Measurements from ENCODE around the gene PRR15L. TPM values are rescaled to one million over a fixed set of nuclear protein-coding genes. Genes with fewer than 3 reads are reported as not detected.

PRR15L gene
- total RNA-seq, 2 experiments from 2014 or later, result not detected

DNA sequence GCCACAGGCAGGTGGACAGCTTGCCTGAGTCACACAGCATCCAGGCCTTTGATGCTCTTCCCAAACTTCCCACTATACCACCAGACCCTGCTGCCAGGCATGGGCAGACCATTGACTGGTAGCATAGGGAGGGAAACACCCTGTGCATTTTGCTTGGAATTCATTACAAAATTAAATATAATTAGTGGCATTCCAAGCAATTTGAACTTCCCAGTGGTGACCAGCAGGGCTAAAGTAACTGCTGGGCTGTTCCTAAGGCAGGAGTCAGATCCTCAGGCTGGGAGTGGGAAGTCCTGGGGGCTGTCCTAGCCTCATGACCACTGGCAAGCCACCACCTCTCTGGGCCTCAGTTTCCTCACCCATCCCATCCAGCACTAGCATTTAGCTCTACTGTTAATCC lies 3.8 kb downstream of the PRR15L start:
- DNase-seq, result no peak
- no peaks in the 10 kb centered on the region for H3K27me3 Mint-ChIP-seq (ENCODE audit: low read depth)
- H3K4me3 Mint-ChIP-seq, result no peak overlapping the region
- CTCF ChIA-PET, result interaction anchor here (0.6 to 0.9 kb wide), 3 partner anchors 8 to 64 kb away, joined by 3 read pairs; no protein-coding TSS in a partner anchor
- H3K9me3 Mint-ChIP-seq, result no peaks in the 10 kb centered on the region
- intact Hi-C loops (cut with micrococcal nuclease), result no loop called here
- peaks cover 3% of the 10 kb centered on the region for H3K36me3 Mint-ChIP-seq (ENCODE audit: low read depth)
- no peak overlapping the region for H3K27ac Mint-ChIP-seq
- H3K4me1 Mint-ChIP-seq (ENCODE audit: low read depth), result peaks cover 13% of the 10 kb centered on the region

DNA sequence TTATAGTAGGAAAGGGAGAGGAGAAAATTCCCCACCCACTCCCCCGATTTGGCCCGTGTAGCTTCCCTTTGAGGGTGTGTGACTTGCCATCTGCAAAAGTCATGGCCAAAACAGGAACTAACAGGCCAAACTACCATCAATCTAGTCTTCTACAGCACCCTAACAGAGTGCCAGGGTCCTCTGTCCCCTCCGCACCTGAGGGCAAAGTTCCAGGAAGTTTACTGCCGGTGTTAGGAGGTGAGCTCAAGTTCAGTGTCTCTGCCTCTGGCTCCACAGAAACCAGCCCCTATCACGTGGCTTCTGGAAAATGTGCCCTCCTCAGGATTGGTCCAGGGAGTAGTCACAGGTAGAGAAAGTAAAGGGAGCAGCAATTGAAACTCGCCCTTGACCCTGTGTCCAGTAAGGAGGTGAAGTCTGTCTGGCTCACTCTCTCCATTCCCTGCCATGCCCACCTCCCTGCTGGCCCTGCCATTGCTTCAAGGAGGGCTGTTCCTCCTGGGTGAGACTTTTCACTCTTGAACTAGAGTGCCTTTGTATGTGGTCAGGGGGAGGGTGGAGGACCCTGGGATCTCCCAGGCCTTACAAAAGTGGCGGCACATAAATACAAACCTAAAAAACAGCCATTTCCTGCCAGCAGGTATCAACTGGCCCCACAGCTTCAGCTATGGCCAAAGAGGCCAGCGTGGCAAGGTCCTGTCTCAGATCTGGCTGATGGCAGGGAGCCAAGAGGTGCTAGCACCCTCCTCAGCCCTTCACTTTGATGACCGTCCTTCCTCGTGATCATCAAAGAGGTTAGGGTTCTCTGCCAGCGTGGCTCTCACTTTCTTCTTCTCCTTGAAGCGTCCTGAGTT lies 5.3 kb downstream of the PRR15L start:
- Mint-ChIP-seq H3K9me3 (no peaks in the 10 kb centered on the region), H3K27me3 (ENCODE audit: low read depth) (no peaks in the 10 kb centered on the region)

GRCh38 chr17:47950448-47950847 lies 7.2 kb downstream of the PRR15L start:
- Mint-ChIP-seq H3K36me3 (ENCODE audit: low read depth) (peaks cover 17% of the 10 kb centered on the region), H3K9me3 (no peaks in the 10 kb centered on the region), H3K4me3 (no peak overlapping the region), H3K4me1 (ENCODE audit: low read depth) (peaks cover 29% of the 10 kb centered on the region), H3K27me3 (ENCODE audit: low read depth) (no peaks in the 10 kb centered on the region), H3K27ac (no peak overlapping the region)
- intact Hi-C loops (cut with micrococcal nuclease), result no loop called here
- CTCF ChIA-PET, result interaction anchor here (0.6 to 5.0 kb wide), 23 partner anchors 7 to 119 kb away, joined by 3 to 57 read pairs (median 4); partner anchors contain the start of genes CDK5RAP3, LRRC46, MRPL10 and PNPO
- no peak for DNase-seq

More for the DNA sequence above, 5.3 kb downstream of the PRR15L start:
- CTCF ChIA-PET, result interaction anchor here (1.0 to 5.0 kb wide), 3 partner anchors 11 to 26 kb away, joined by 6 to 57 read pairs (median 18); partner anchors contain the start of genes CDK5RAP3 and PNPO
- intact Hi-C loops (cut with micrococcal nuclease), result no loop called here
- no peak for DNase-seq
- Mint-ChIP-seq H3K4me1 (ENCODE audit: low read depth) (peaks cover 17% of the 10 kb centered on the region), H3K27ac (no peak overlapping the region), H3K36me3 (ENCODE audit: low read depth) (peaks cover 10% of the 10 kb centered on the region), H3K4me3 (no peak overlapping the region)

- H3K4me1 Mint-ChIP-seq (ENCODE audit: low read depth), result peaks cover 34% of the 10 kb centered on the region
- CTCF ChIA-PET, result interaction anchor here (0.6 to 5.0 kb wide), 29 partner anchors 7 to 126 kb away, joined by 3 to 57 read pairs (median 4); partner anchors contain the start of genes CDK5RAP3, LRRC46, MRPL10 and PNPO
- no peaks in the 10 kb centered on the region for H3K27me3 Mint-ChIP-seq (ENCODE audit: low read depth)
- peak; percentile 21 for DNase-seq
- H3K36me3 Mint-ChIP-seq (ENCODE audit: low read depth), result peaks cover 22% of the 10 kb centered on the region
- H3K27ac Mint-ChIP-seq, result peak overlapping the region; percentile 67
- no peak overlapping the region for H3K4me3 Mint-ChIP-seq
- intact Hi-C loops (cut with micrococcal nuclease), result loop anchor here (1.0 kb wide), 3 partner anchors 9 to 68 kb away; partner anchors contain the start of gene PNPO
- no peaks in the 10 kb centered on the region for H3K9me3 Mint-ChIP-seq
Measured at GRCh38 chr17:47949946-47950345, 7.7 kb downstream of the PRR15L start.

- Mint-ChIP-seq H3K27me3 (ENCODE audit: low read depth) (no peaks in the 10 kb centered on the region), H3K27ac (peak overlapping the region; percentile 67), H3K36me3 (ENCODE audit: low read depth) (peaks cover 22% of the 10 kb centered on the region), H3K4me3 (peak overlapping the region; percentile 49), H3K9me3 (no peaks in the 10 kb centered on the region), H3K4me1 (ENCODE audit: low read depth) (peaks cover 41% of the 10 kb centered on the region)
- CTCF ChIA-PET, result interaction anchor here (0.7 to 5.0 kb wide), 24 partner anchors 8 to 127 kb away, joined by 3 to 57 read pairs (median 4); partner anchors contain the start of genes CDK5RAP3, PNPO, PRR15L and SCRN2
- intact Hi-C loops (cut with micrococcal nuclease), result loop anchor here (1.0 kb wide), 3 partner anchors 8 to 69 kb away; partner anchors contain the start of gene PNPO
- DNase-seq, result peak; percentile 88
Measured at GRCh38 chr17:47949197-47949759, 8.4 kb downstream of the PRR15L start.

DNA sequence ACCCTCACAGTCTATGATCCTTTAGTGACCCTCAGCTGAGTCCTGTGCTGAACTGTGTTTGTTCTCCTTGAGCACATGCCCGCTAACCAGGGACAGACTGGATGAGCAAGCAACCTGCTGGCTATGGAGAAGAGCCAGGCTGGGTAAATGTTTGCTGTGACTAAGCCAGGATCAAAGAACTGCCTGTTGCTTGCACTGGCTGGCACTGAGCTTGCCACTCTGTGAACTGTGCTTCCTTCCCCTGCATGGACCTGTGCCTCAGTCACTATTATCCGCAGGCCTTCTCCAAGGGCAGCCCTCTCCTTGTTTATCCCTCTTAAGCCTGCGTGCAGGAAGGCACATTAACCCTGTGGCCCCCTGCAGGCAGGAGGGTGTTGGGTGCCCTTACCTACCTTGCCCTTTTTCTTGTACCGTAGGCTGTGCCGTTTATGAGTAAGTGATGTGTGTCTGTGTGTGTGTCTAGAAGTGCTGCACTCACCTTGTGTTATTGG lies 8.9 kb downstream of the PRR15L start:
- peaks cover 46% of the 10 kb centered on the region for H3K4me1 Mint-ChIP-seq (ENCODE audit: low read depth)
- no peaks in the 10 kb centered on the region for H3K27me3 Mint-ChIP-seq (ENCODE audit: low read depth)
- peaks cover 22% of the 10 kb centered on the region for H3K36me3 Mint-ChIP-seq (ENCODE audit: low read depth)
- DNase-seq, result no peak
- CTCF ChIA-PET, result interaction anchor here (0.7 to 5.0 kb wide), 17 partner anchors 8 to 127 kb away, joined by 3 to 57 read pairs (median 6); partner anchors contain the start of genes CDK5RAP3, PNPO, PRR15L and SCRN2
- intact Hi-C loops (cut with micrococcal nuclease), result loop anchor here (1.0 kb wide), 3 partner anchors 7 to 70 kb away; partner anchors contain the start of gene PNPO
- H3K9me3 Mint-ChIP-seq, result no peaks in the 10 kb centered on the region
- H3K4me3 Mint-ChIP-seq, result no peak overlapping the region
- peak overlapping the region; percentile 18 for H3K27ac Mint-ChIP-seq

DNA sequence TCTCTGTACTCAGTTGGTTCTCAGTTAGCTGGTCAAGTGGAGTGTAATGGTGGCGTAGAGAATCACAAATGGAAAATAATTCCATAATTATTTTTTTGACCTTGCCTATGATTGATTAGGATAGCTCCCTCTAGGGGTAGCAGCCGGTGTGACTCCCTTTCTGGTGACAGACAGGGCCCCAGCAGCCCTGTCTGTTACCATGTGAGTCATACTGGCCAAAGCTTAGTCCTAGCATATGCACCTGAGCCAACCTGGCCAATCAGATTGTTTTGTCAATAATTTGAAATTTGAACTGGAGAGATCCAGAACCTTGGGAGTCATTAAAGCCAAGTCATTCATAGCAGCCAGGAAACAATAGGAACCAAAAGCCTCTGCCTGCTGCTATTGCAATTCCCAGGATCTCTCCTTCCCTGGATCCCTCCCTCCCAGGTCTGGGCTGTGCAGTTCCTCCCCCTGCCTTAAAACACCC lies 10.7 kb downstream of the PRR15L start:
- intact Hi-C loops (cut with micrococcal nuclease), result loop anchor here (1.0 to 2.0 kb wide), 3 partner anchors 51 to 104 kb away; partner anchors contain the start of gene SP2
- Mint-ChIP-seq H3K36me3 (ENCODE audit: low read depth) (peaks cover 26% of the 10 kb centered on the region), H3K9me3 (no peaks in the 10 kb centered on the region), H3K4me3 (no peak overlapping the region), H3K4me1 (ENCODE audit: low read depth) (peaks cover 62% of the 10 kb centered on the region), H3K27me3 (ENCODE audit: low read depth) (no peaks in the 10 kb centered on the region), H3K27ac (peak overlapping the region; percentile 65)
- CTCF ChIA-PET, result interaction anchor here (0.5 to 7.6 kb wide), 28 partner anchors 8 to 1522 kb away, joined by 3 to 69 read pairs (median 4); partner anchors contain the start of genes CDK5RAP3, PRR15L and SCRN2
- DNase-seq, result peak; percentile 92

GRCh38 chr17:47946516-47946915 lies 11.2 kb downstream of the PRR15L start:
- H3K9me3 Mint-ChIP-seq, result no peaks in the 10 kb centered on the region
- CTCF ChIA-PET, result interaction anchor here (0.5 to 7.6 kb wide), 26 partner anchors 8 to 759 kb away, joined by 3 to 69 read pairs (median 4); partner anchors contain the start of genes CDK5RAP3, PRR15L and SCRN2
- no peak for DNase-seq
- intact Hi-C loops (cut with micrococcal nuclease), result loop anchor here (2.0 kb wide), 2 partner anchors 64 to 104 kb away; no protein-coding TSS in a partner anchor
- peaks cover 64% of the 10 kb centered on the region for H3K4me1 Mint-ChIP-seq (ENCODE audit: low read depth)
- no peaks in the 10 kb centered on the region for H3K27me3 Mint-ChIP-seq (ENCODE audit: low read depth)
- H3K36me3 Mint-ChIP-seq (ENCODE audit: low read depth), result peaks cover 26% of the 10 kb centered on the region
- peak overlapping the region; percentile 65 for H3K27ac Mint-ChIP-seq
- H3K4me3 Mint-ChIP-seq, result no peak overlapping the region

DNA sequence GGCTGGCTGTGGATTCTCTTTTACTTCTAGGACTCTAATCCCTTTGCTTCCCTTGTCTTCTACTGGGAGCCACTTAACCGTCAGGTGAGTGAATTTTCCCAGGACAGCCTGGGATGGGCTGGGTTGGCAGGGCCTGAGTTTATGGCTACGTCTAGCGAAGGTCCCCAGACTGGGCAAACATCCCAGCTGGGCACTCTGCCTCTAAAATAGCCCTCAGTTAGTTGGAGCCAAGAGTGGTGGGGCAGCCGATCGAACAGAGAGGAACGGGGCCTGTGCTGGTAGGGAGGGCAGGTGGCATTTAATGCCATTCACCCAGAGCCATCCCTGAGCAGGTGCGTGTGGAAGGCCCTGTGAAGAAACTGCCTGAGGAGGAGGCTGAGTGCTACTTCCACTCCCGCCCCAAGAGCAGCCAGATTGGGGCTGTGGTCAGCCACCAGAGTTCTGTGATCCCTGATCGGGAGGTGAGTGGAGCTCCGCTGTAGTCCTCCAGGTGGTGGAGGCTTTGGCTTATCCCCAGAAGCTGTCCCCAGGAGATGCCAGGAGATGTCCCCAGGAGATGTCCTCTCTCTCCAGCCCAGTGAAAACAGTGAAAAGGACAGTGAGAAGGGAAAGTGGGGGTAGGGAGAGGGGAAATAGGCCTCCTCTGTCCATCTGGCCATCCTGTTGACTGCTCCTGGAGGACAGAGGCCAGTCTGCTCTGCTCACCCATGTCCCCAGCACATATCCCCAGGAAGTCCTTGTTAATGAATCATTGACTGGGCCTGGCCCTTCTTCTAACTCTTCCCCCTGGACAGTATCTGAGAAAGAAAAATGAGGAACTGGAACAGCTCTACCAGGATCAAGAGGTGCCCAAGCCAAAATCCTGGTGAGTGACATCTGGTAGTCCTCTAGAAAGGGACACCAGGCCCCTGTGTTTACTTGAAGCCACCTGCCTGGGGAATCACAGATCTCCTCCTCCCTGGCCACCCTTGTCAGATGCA lies 11.9 kb downstream of the PRR15L start:
- intact Hi-C loops (cut with micrococcal nuclease), result loop anchor here (2.0 kb wide), 2 partner anchors 65 to 103 kb away; no protein-coding TSS in a partner anchor
- CTCF ChIA-PET, result interaction anchor here (0.6 to 7.6 kb wide), 20 partner anchors 7 to 228 kb away, joined by 3 to 69 read pairs (median 4); partner anchors contain the start of genes CDK5RAP3, PRR15L and SCRN2

GRCh38 chr17:47945080-47945479 lies 12.6 kb downstream of the PRR15L start:
- peaks cover 73% of the 10 kb centered on the region for H3K4me1 Mint-ChIP-seq (ENCODE audit: low read depth)
- peaks cover 29% of the 10 kb centered on the region for H3K36me3 Mint-ChIP-seq (ENCODE audit: low read depth)

More for the DNA sequence above, 11.9 kb downstream of the PRR15L start:
- peaks cover 29% of the 10 kb centered on the region for H3K36me3 Mint-ChIP-seq (ENCODE audit: low read depth)
- H3K4me3 Mint-ChIP-seq, result no peak overlapping the region
- no peak for DNase-seq
- H3K9me3 Mint-ChIP-seq, result peaks cover 3% of the 10 kb centered on the region
- peak overlapping the region; percentile 60 for H3K27ac Mint-ChIP-seq
- no peaks in the 10 kb centered on the region for H3K27me3 Mint-ChIP-seq (ENCODE audit: low read depth)
- peaks cover 69% of the 10 kb centered on the region for H3K4me1 Mint-ChIP-seq (ENCODE audit: low read depth)

More at GRCh38 chr17:47945080-47945479, 12.6 kb downstream of the PRR15L start:
- H3K9me3 Mint-ChIP-seq, result peaks cover 3% of the 10 kb centered on the region
- H3K27me3 Mint-ChIP-seq (ENCODE audit: low read depth), result no peaks in the 10 kb centered on the region
- intact Hi-C loops (cut with micrococcal nuclease), result no loop called here
- H3K4me3 Mint-ChIP-seq, result no peak overlapping the region
- CTCF ChIA-PET, result interaction anchor here (0.6 to 7.6 kb wide), 7 partner anchors 26 to 104 kb away, joined by 3 to 69 read pairs (median 5); partner anchors contain the start of genes CDK5RAP3 and SCRN2
- H3K27ac Mint-ChIP-seq, result peak overlapping the region; percentile 60
- peak; percentile 41 for DNase-seq

Data from activated naive CD4-positive, alpha-beta T cell treated with anti-CD3 and anti-CD28 coated beads for 36 hours (primary cell).